ENCODE measurements around the gene SYNE1.

- TF ChIP-seq, protein P1, sequence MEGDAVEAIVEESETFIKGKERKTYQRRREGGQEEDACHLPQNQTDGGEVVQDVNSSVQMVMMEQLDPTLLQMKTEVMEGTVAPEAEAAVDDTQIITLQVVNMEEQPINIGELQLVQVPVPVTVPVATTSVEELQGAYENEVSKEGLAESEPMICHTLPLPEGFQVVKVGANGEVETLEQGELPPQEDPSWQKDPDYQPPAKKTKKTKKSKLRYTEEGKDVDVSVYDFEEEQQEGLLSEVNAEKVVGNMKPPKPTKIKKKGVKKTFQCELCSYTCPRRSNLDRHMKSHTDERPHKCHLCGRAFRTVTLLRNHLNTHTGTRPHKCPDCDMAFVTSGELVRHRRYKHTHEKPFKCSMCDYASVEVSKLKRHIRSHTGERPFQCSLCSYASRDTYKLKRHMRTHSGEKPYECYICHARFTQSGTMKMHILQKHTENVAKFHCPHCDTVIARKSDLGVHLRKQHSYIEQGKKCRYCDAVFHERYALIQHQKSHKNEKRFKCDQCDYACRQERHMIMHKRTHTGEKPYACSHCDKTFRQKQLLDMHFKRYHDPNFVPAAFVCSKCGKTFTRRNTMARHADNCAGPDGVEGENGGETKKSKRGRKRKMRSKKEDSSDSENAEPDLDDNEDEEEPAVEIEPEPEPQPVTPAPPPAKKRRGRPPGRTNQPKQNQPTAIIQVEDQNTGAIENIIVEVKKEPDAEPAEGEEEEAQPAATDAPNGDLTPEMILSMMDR (conservative IDR thresholded peaks at IDR 0.05): no peak
- TF ChIP-seq ZFX (IDR thresholded peaks at IDR 0.05): no peak
Measured at GRCh38 chr6:152394303-152394702, 242.9 kb downstream of the SYNE1 start.

Measured in C4-2B (cell line).